ENCODE measurements around the gene TMEM248. TPM values are rescaled to one million over a fixed set of nuclear protein-coding genes. Genes with fewer than 3 reads are reported as not detected.

TMEM248 gene
- total RNA-seq, 1 donor: 123 TPM

DNA sequence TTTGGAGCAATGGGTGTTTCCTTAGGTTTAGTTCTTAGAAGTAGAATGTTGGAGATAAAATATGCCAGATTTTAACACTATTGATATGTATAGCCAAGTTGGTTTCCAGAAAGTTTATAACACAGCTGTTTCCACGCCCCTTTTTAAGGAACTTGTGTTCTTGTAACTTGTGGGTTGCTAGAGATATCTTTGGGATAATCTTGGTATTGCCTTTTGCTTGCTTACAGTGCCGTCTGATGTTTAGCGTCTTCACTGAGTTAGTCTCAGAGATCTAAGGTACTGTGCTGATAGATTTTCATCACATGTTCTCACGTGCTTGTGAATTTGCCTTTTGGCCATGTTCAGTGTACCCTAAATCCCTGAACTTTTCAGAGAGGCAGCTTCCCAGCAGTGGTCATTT, 12.4 kb downstream of the TMEM248 start:
- no peak overlapping the region for H3K4me3 ChIP-seq (ENCODE audit: low read depth, low read length)
- DNase-seq (ENCODE audit: low read depth): peak; percentile 63
- TF ChIP-seq, protein P1, sequence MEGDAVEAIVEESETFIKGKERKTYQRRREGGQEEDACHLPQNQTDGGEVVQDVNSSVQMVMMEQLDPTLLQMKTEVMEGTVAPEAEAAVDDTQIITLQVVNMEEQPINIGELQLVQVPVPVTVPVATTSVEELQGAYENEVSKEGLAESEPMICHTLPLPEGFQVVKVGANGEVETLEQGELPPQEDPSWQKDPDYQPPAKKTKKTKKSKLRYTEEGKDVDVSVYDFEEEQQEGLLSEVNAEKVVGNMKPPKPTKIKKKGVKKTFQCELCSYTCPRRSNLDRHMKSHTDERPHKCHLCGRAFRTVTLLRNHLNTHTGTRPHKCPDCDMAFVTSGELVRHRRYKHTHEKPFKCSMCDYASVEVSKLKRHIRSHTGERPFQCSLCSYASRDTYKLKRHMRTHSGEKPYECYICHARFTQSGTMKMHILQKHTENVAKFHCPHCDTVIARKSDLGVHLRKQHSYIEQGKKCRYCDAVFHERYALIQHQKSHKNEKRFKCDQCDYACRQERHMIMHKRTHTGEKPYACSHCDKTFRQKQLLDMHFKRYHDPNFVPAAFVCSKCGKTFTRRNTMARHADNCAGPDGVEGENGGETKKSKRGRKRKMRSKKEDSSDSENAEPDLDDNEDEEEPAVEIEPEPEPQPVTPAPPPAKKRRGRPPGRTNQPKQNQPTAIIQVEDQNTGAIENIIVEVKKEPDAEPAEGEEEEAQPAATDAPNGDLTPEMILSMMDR (IDR thresholded peaks at IDR 0.05; ENCODE audit: insufficient read depth, low read depth, low read length): no peak

DNA sequence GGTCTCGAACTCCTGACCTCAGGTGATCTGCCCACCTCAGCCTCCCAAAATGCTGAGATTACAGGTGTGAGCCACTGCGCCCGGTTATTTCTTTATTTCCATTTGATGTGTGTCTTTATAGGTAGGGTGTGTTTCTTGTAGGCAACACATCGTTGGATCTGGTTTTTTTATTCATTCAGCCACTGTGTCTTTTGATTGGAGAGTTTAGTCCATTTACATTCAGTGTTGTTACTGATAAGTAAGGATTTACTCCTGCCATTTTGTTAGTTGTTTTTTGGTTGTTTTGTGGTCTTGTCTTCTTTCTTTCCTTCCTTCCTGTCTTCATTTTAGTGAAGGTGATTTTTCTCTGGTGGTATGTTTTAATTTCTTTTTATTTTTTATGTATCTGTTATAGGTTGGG, 16.9 kb downstream of the TMEM248 start:
- TF ChIP-seq, protein P1 (IDR thresholded peaks at IDR 0.05; ENCODE audit: insufficient read depth, low read depth, low read length): no peak

DNA sequence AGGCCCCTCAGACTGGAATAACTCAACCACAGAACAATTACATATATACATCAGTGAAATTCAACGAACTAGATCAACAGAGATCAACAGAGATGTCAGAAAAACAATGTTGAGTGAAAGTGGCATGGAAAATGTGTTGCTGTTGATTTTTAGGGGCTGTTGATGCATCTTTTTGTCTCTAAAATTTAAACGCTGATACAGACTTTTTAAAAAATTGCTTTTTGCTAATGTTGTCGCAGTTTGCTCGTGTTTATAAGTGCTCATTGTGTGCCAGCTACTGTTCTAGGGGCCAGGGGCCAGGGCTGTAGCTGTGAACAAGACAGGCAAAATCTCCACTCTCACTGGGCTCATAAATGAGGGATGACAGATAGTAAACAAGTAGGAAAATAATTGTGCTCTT, 18.3 kb downstream of the TMEM248 start:
- TF ChIP-seq, protein P1 (IDR thresholded peaks at IDR 0.05; ENCODE audit: insufficient read depth, low read depth, low read length): no peak
- H3K4me3 ChIP-seq (ENCODE audit: low read depth, low read length): no peak overlapping the region
- no peak for DNase-seq (ENCODE audit: low read depth)

More for the DNA sequence above, 16.9 kb downstream of the TMEM248 start:
- no peak for DNase-seq (ENCODE audit: low read depth)
- no peak overlapping the region for H3K4me3 ChIP-seq (ENCODE audit: low read depth, low read length)

GRCh38 chr7:66946545-66946944, 25.5 kb downstream of the TMEM248 start:
- TF ChIP-seq, protein P1 (IDR thresholded peaks at IDR 0.05; ENCODE audit: insufficient read depth, low read depth, low read length): no peak
- no peak overlapping the region for H3K4me3 ChIP-seq (ENCODE audit: low read depth, low read length)
- peak; percentile 54 for DNase-seq (ENCODE audit: low read depth)

GRCh38 chr7:66948480-66949109, 27.6 kb downstream of the TMEM248 start:
- no peak for DNase-seq (ENCODE audit: low read depth)
- TF ChIP-seq, protein P1 (IDR thresholded peaks at IDR 0.05; ENCODE audit: insufficient read depth, low read depth, low read length): no peak
- H3K4me3 ChIP-seq (ENCODE audit: low read depth, low read length): no peak overlapping the region

- peak; percentile 20 for DNase-seq (ENCODE audit: low read depth)
- H3K4me3 ChIP-seq (ENCODE audit: low read depth, low read length): no peak overlapping the region
- TF ChIP-seq, protein P1 (IDR thresholded peaks at IDR 0.05; ENCODE audit: insufficient read depth, low read depth, low read length): no peak
Measured at GRCh38 chr7:66950311-66950710, 29.3 kb downstream of the TMEM248 start.

DNA sequence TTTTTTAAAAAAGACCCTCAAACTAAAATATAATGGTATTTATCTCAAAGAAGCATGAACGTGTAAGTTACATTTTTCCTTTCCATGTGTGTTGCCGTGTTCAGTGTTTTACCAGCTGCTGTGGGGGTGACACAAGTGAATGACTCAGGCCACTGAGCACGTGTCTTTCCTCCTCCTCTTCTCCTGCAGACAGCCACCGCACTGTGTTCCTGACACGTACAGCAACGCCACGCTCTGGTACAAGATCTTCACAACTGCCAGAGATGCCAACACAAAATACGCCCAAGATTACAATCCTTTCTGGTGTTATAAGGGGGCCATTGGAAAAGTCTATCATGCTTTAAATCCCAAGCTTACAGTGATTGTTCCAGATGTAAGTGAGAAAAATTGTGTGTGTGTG, 29.7 kb downstream of the TMEM248 start:
- H3K4me3 ChIP-seq (ENCODE audit: low read depth, low read length): no peak overlapping the region
- TF ChIP-seq, protein P1 (IDR thresholded peaks at IDR 0.05; ENCODE audit: insufficient read depth, low read depth, low read length): no peak
- DNase-seq (ENCODE audit: low read depth): peak; percentile 44
